ENCODE measurements around the gene AFF3.
"Not testable (repeated sequence)": the region's sequence is repeated elsewhere in the genome, so short reads cannot be mapped to it uniquely, and the experiment has no call there.

DNA sequence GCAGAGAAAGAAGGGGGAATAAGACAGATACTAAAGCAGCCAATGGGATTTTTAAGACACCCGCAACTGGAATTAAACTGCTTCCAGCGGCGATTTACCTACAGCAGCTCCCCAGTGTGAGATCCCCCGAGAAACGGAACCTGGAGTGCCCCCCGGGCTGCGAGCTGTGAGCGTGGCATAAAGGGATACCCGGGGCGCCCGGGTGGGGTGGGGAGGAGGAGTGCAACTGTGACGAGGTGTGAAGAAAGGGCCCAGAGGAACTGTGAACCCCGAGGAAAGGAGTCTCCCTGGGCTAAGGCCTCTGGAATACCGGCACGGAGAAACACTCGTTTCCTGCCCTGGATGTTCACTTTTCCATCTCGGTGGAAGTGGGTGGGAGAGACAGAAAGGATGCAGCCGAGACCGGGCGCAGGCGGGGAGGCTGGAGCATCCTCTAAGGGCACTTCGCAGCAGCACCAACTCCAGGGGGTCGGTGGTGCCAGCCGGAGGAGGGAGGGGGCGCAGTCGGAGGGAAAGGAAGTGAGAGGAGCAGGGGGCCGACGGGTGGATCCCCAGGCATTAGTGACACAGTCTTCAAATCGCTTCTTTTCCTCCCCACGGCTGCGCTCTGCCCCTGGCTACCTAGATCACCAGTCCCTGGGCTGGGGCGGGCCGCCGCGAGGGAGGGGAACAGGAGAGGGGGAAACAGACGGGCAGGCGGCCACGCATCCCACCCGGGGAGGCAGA lies 38.7 kb downstream of the AFF3 start:
- TF ChIP-seq, protein P1, sequence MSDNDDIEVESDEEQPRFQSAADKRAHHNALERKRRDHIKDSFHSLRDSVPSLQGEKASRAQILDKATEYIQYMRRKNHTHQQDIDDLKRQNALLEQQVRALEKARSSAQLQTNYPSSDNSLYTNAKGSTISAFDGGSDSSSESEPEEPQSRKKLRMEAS (IDR thresholded peaks at IDR 0.05; ENCODE audit: insufficient read depth, insufficient read length): not testable (repeated sequence)
- TF ChIP-seq, protein P2, sequence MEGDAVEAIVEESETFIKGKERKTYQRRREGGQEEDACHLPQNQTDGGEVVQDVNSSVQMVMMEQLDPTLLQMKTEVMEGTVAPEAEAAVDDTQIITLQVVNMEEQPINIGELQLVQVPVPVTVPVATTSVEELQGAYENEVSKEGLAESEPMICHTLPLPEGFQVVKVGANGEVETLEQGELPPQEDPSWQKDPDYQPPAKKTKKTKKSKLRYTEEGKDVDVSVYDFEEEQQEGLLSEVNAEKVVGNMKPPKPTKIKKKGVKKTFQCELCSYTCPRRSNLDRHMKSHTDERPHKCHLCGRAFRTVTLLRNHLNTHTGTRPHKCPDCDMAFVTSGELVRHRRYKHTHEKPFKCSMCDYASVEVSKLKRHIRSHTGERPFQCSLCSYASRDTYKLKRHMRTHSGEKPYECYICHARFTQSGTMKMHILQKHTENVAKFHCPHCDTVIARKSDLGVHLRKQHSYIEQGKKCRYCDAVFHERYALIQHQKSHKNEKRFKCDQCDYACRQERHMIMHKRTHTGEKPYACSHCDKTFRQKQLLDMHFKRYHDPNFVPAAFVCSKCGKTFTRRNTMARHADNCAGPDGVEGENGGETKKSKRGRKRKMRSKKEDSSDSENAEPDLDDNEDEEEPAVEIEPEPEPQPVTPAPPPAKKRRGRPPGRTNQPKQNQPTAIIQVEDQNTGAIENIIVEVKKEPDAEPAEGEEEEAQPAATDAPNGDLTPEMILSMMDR (IDR thresholded peaks at IDR 0.05; ENCODE audit: extremely low read depth in 1 of 2, insufficient read depth in 1 of 2, low read depth in 1 of 2, low read length in 2 of 2): not testable (repeated sequence)
- TF ChIP-seq POLR2AphosphoS5 (IDR thresholded peaks at IDR 0.05; ENCODE audit: insufficient read depth, low read depth, low read length); MYC (IDR thresholded peaks at IDR 0.05; ENCODE audit: low read depth, low read length): not testable (repeated sequence)
